HEK293 (cell line): Measurements from ENCODE around the gene FGD3.

Experiments
- CTCF ChIA-PET: fragments of 350-600 bp; formaldehyde crosslinking; extraction: SDS; loops from one replicate; lab custom pipeline; 2021; ENCODE audit warnings: antibody characterized with exemption; lab: Yijun Ruan, JAX
- POLR2A ChIA-PET: fragments of 300-600 bp; formaldehyde crosslinking; extraction: SDS; loops from one replicate; lab custom pipeline; 2020; ENCODE audit warnings: antibody characterized with exemption, inconsistent platforms; lab: Yijun Ruan, JAX
- H3K27ac ChIP-seq: fragments of 200-500 bp; sonication (Bioruptor generic); 2 replicates; pipeline ENCODE4 v1.5.1; 2014; ENCODE audit warnings: low read depth, low read length, control low read depth, inconsistent platforms; ENCODE audit errors: extremely low read depth
- H3K36me3 ChIP-seq, 2 experiments: fragments of 200-500 bp in 1 of 2; sonication (Bioruptor generic) in 1 of 2; 1 replicate in 1 of 2; 2 replicates in 1 of 2; pipeline ENCODE4 v1.5.1; 2014 to 2017; ENCODE audit warnings: inconsistent platforms in 2 of 2, low read length in 2 of 2; ENCODE audit not compliant: control insufficient read depth in 2 of 2, insufficient read depth in 1 of 2
- H3K4me1 ChIP-seq: fragments of 200-500 bp; sonication (Bioruptor generic); 2 replicates; pipeline ENCODE4 v1.5.1; 2014; ENCODE audit warnings: mild to moderate bottlenecking, low read length, inconsistent platforms; ENCODE audit not compliant: control insufficient read depth, insufficient read depth
- H3K4me3 ChIP-seq: 2 replicates; pipeline ENCODE4 v1.5.1; 2011; ENCODE audit warnings: low read depth, mild to moderate bottlenecking, control low read depth, low read length, moderate library complexity
- H3K9me3 ChIP-seq: fragments of 200-500 bp; sonication (Bioruptor generic); 2 replicates; pipeline ENCODE4 v1.5.1; 2014; ENCODE audit warnings: low read depth, low read length, inconsistent platforms; ENCODE audit not compliant: control insufficient read depth, insufficient read depth
- EGR2 ChIP-seq: fragments of 450-650 bp; formaldehyde crosslinking; IDR thresholded peaks from 2 replicates; pipeline ENCODE4 v1.5.1; 2016; ENCODE audit warnings: low read depth, missing biosample characterization, missing genetic modification characterization
- GFI1B ChIP-seq: fragments of 450-650 bp; formaldehyde crosslinking; IDR thresholded peaks from 2 replicates; pipeline ENCODE4 v1.5.1; 2016; ENCODE audit warnings: missing biosample characterization, missing genetic modification characterization
- GLI2 ChIP-seq: fragments of 450-650 bp; formaldehyde crosslinking; IDR thresholded peaks from 2 replicates; pipeline ENCODE4; 2017; ENCODE audit warnings: missing biosample characterization, missing genetic modification characterization, low read depth, borderline replicate concordance
- GLI4 ChIP-seq: fragments of 450-650 bp; formaldehyde crosslinking; IDR thresholded peaks from 2 replicates; pipeline ENCODE4 v1.5.1; 2016; ENCODE audit warnings: missing biosample characterization, missing genetic modification characterization
- GLIS1 ChIP-seq: fragments of 450-650 bp; formaldehyde crosslinking; IDR thresholded peaks from 2 replicates; pipeline ENCODE4 v1.5.1; 2016; ENCODE audit warnings: missing biosample characterization, missing genetic modification characterization
- GLIS2 ChIP-seq: fragments of 450-650 bp; formaldehyde crosslinking; IDR thresholded peaks from 2 replicates; pipeline ENCODE4 v1.5.1; 2016; ENCODE audit warnings: missing biosample characterization, missing genetic modification characterization
- HOXC10 ChIP-seq: sonication (generic); formaldehyde crosslinking; IDR thresholded peaks from 2 replicates; pipeline ENCODE4 v1.8.1; 2023; ENCODE audit warnings: mild to moderate bottlenecking, missing genetic modification reagents
- KLF1 ChIP-seq: fragments of 450-650 bp; formaldehyde crosslinking; IDR thresholded peaks from 2 replicates; pipeline ENCODE4 v1.5.1; 2016; ENCODE audit warnings: missing biosample characterization, missing genetic modification characterization
- KLF7 ChIP-seq: fragments of 450-650 bp; formaldehyde crosslinking; IDR thresholded peaks from 2 replicates; pipeline ENCODE4 v1.5.1; 2016; ENCODE audit warnings: missing biosample characterization, missing genetic modification characterization, borderline replicate concordance
- MEIS1 ChIP-seq: sonication (generic); formaldehyde crosslinking; IDR thresholded peaks from 2 replicates; pipeline ENCODE4 v1.8.1; 2022; ENCODE audit warnings: missing genetic modification reagents, mild to moderate bottlenecking, borderline replicate concordance
- MYNN ChIP-seq: fragments of 450-650 bp; formaldehyde crosslinking; IDR thresholded peaks from 2 replicates; pipeline ENCODE4 v1.5.1; 2016; ENCODE audit warnings: missing biosample characterization, missing genetic modification characterization, borderline replicate concordance
- ZNF19 ChIP-seq: fragments of 450-650 bp; formaldehyde crosslinking; IDR thresholded peaks from 2 replicates; pipeline ENCODE4; 2016; ENCODE audit warnings: missing biosample characterization, missing genetic modification characterization, low read depth
- ZNF350 ChIP-seq: fragments of 450-650 bp; formaldehyde crosslinking; IDR thresholded peaks from 2 replicates; pipeline ENCODE4 v1.5.0; 2017; ENCODE audit warnings: missing biosample characterization, mild to moderate bottlenecking, missing genetic modification characterization
- ZNF426 ChIP-seq: fragments of 450-650 bp; formaldehyde crosslinking; IDR thresholded peaks from 2 replicates; pipeline ENCODE4 v1.5.1; 2017; ENCODE audit warnings: missing biosample characterization, missing genetic modification characterization, mild to moderate bottlenecking, inconsistent platforms, moderate library complexity
- ZNF521 ChIP-seq: fragments of 450-650 bp; formaldehyde crosslinking; IDR thresholded peaks from 2 replicates; pipeline ENCODE4 v1.5.1; 2017; ENCODE audit warnings: missing biosample characterization, mild to moderate bottlenecking, missing genetic modification characterization
- ZNF549 ChIP-seq: fragments of 450-650 bp; IDR thresholded peaks from 2 replicates; pipeline ENCODE4 v1.5.1; 2018; ENCODE audit warnings: missing biosample characterization, missing genetic modification characterization, mild to moderate bottlenecking, inconsistent platforms, moderate library complexity
- ZNF610 ChIP-seq: fragments of 450-650 bp; formaldehyde crosslinking; IDR thresholded peaks from 2 replicates; pipeline ENCODE4 v1.5.1; 2016; ENCODE audit warnings: missing biosample characterization, missing genetic modification characterization, borderline replicate concordance
- TF ChIP-seq, protein P1 (sequence below): fragments of 450-650 bp; formaldehyde crosslinking; IDR thresholded peaks from 2 replicates; pipeline ENCODE4 v1.5.1; 2017; ENCODE audit warnings: missing biosample characterization, missing genetic modification characterization
- TF ChIP-seq, protein P2 (sequence below): IDR thresholded peaks from 2 replicates; pipeline ENCODE4 v1.6.1; 2011; ENCODE audit warnings: mild to moderate bottlenecking, low read depth, low read length, borderline replicate concordance
- TF ChIP-seq, protein P3 (sequence below): fragments of 450-650 bp; IDR thresholded peaks from 2 replicates; pipeline ENCODE4 v1.5.1; 2018; ENCODE audit warnings: missing biosample characterization, missing genetic modification characterization
- TF ChIP-seq, protein P4 (sequence below): fragments of 450-650 bp; formaldehyde crosslinking; IDR thresholded peaks from 2 replicates; pipeline ENCODE4 v1.5.1; 2017; ENCODE audit warnings: missing biosample characterization, missing genetic modification characterization

FGD3 gene

DNA sequence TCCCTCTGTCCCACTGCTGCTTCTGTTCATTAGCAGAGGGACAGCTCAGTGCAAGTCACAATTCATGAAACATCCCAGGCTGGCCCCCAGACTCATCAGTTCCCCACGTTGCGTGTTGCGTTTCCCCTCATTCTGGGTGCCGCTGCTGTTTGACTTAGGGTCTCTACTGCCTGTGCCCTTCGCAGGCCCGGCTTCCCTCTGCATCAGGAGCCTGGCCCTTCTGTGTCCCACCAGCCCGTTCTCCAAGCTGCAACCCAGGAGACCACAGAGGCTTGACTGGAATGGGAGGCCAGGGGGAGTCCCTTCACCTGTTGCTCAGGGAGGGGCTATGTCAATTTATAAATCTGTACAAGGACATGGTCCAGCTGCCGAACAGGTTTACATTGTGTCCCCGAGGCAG lies 57.2 kb downstream of the FGD3 start:
- ChIA-PET POLR2A (no interaction called here), CTCF (interaction anchor here (0.6 to 4.0 kb wide), 15 partner anchors 10 to 561 kb away, joined by 3 to 24 read pairs (median 4); no protein-coding TSS in a partner anchor)
- no peak for TF ChIP-seq ZNF19 (tag by site-specific recombination)
- no peak for TF ChIP-seq KLF1 (tag by site-specific recombination)
- TF ChIP-seq, protein P1, sequence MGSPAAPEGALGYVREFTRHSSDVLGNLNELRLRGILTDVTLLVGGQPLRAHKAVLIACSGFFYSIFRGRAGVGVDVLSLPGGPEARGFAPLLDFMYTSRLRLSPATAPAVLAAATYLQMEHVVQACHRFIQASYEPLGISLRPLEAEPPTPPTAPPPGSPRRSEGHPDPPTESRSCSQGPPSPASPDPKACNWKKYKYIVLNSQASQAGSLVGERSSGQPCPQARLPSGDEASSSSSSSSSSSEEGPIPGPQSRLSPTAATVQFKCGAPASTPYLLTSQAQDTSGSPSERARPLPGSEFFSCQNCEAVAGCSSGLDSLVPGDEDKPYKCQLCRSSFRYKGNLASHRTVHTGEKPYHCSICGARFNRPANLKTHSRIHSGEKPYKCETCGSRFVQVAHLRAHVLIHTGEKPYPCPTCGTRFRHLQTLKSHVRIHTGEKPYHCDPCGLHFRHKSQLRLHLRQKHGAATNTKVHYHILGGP (tag by site-specific recombination): no peak
- no peak for TF ChIP-seq MYNN (tag by site-specific recombination)
- TF ChIP-seq, protein P2, sequence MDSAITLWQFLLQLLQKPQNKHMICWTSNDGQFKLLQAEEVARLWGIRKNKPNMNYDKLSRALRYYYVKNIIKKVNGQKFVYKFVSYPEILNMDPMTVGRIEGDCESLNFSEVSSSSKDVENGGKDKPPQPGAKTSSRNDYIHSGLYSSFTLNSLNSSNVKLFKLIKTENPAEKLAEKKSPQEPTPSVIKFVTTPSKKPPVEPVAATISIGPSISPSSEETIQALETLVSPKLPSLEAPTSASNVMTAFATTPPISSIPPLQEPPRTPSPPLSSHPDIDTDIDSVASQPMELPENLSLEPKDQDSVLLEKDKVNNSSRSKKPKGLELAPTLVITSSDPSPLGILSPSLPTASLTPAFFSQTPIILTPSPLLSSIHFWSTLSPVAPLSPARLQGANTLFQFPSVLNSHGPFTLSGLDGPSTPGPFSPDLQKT: no peak
- no peak for TF ChIP-seq GLI4
- TF ChIP-seq HOXC10 (CRISPR knock-in tag): no peak
- TF ChIP-seq GLIS1: no peak
- TF ChIP-seq, protein P3, sequence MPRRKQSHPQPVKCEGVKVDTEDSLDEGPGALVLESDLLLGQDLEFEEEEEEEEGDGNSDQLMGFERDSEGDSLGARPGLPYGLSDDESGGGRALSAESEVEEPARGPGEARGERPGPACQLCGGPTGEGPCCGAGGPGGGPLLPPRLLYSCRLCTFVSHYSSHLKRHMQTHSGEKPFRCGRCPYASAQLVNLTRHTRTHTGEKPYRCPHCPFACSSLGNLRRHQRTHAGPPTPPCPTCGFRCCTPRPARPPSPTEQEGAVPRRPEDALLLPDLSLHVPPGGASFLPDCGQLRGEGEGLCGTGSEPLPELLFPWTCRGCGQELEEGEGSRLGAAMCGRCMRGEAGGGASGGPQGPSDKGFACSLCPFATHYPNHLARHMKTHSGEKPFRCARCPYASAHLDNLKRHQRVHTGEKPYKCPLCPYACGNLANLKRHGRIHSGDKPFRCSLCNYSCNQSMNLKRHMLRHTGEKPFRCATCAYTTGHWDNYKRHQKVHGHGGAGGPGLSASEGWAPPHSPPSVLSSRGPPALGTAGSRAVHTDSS (tag by site-specific recombination): no peak
- no peak for TF ChIP-seq EGR2
- no peak for TF ChIP-seq ZNF426 (tag by site-specific recombination)
- TF ChIP-seq GLI2: no peak
- TF ChIP-seq, protein P4, sequence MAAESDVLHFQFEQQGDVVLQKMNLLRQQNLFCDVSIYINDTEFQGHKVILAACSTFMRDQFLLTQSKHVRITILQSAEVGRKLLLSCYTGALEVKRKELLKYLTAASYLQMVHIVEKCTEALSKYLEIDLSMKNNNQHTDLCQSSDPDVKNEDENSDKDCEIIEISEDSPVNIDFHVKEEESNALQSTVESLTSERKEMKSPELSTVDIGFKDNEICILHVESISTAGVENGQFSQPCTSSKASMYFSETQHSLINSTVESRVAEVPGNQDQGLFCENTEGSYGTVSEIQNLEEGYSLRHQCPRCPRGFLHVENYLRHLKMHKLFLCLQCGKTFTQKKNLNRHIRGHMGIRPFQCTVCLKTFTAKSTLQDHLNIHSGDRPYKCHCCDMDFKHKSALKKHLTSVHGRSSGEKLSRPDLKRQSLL (tag by site-specific recombination): no peak
- no peak for TF ChIP-seq ZNF350
- TF ChIP-seq ZNF521 (tag by site-specific recombination): no peak
- no peak for TF ChIP-seq GFI1B (tag by site-specific recombination)
- no peaks in the 10 kb centered on the region for H3K4me1 ChIP-seq
- H3K27ac ChIP-seq: no peak overlapping the region
- no peak overlapping the region for H3K4me3 ChIP-seq
- H3K36me3 ChIP-seq: no peaks in the 10 kb centered on the region
- no peaks in the 10 kb centered on the region for H3K9me3 ChIP-seq

DNA sequence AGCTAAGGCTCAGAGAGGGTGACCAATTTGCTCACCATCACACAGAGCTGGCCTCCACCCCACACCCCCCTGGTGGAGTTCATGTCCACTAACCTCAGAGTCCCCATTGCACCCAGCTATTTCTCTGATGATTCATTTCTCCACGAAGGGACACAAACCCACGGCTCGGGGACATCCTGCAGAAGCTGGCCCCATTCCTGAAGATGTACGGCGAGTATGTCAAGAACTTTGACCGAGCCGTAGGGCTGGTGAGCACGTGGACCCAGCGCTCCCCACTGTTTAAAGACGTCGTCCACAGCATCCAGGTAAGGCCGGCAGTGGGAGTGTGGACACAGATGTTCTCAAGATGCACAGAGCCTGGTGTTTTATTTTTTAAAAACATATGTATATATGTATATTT lies 58.6 kb downstream of the FGD3 start:
- POLR2A ChIA-PET: no interaction called here
- Histone ChIP-seq H3K36me3 (no peaks in the 10 kb centered on the region), H3K9me3 (no peaks in the 10 kb centered on the region), H3K4me3 (no peak overlapping the region), H3K4me1 (no peaks in the 10 kb centered on the region), H3K27ac (no peak overlapping the region)
- TF ChIP-seq MEIS1 (CRISPR knock-in tag): no peak
- no peak for TF ChIP-seq KLF7 (tag by site-specific recombination)
- TF ChIP-seq ZNF610 (tag by site-specific recombination): no peak
- TF ChIP-seq ZNF549 (tag by site-specific recombination): no peak
- TF ChIP-seq GLIS2 (tag by site-specific recombination): no peak
- CTCF ChIA-PET: interaction anchor here (0.6 to 2.9 kb wide), 7 partner anchors 12 to 980 kb away, joined by 3 to 15 read pairs (median 4); no protein-coding TSS in a partner anchor
